Thyroid gland (tissue), 4 donors: ENCODE measurements around the gene LRRC53. TPM values are rescaled to one million over a fixed set of nuclear protein-coding genes. Genes with fewer than 3 reads are reported as not detected.

Source experiments
- DNase-seq, 2 donors: peaks; one replicate each; pipeline ENCODE4 v3.0.0-alpha.2; 2019
- H3K27ac ChIP-seq, 3 donors: fragments of 200-600 bp; sonication (generic); 1 replicate in 2 of 3; 2 replicates in 1 of 3; pipeline ENCODE4 v1.5.1; 2016 to 2019; ENCODE audit warnings: mild to moderate bottlenecking in 1 of 3, moderate library complexity in 1 of 3
- H3K27me3 ChIP-seq: fragments of 200-600 bp; sonication (generic); one replicate; pipeline ENCODE4 v1.5.1; 2019
- H3K36me3 ChIP-seq, 2 donors: fragments of 200-600 bp; sonication (generic); one replicate each; pipeline ENCODE4 v1.5.1; 2016 to 2019
- H3K4me1 ChIP-seq, 2 donors: fragments of 200-600 bp; sonication (generic); one replicate each; pipeline ENCODE4 v1.5.1; 2017 to 2019
- H3K4me3 ChIP-seq, 3 donors: fragments of 200-600 bp; sonication (generic); replicated peaks in 1 of 3; 1 replicate in 2 of 3; 2 replicates in 1 of 3; pipeline ENCODE4 v1.5.1; 2016; ENCODE audit warnings: mild to moderate bottlenecking in 1 of 3
- H3K9me3 ChIP-seq: fragments of 200-600 bp; sonication (generic); one replicate; pipeline ENCODE4 v1.5.1; 2017
- POLR2A ChIP-seq, 2 donors: fragments of 450-650 bp; IDR thresholded peaks; one replicate each; pipeline ENCODE4 v1.6.1; 2017; ENCODE audit warnings: antibody characterized with exemption in 2 of 2, mild to moderate bottlenecking in 2 of 2, moderate library complexity in 1 of 2
- WGBS, 2 donors: methylation state at CpG; one replicate each; pipeline ENCODE4 v1.1.5; 2017; 5-methylcytosine and 5-hydroxymethylcytosine counted together
- intact Hi-C: fragments of 100-400 bp; cut with DNase I; formaldehyde crosslinking; loops from one replicate; pipeline ENCODE4 v1.15.1; 2023
- total RNA-seq, 4 donors: library from RNA; depleted of rRNA; stranded (reverse); fragments of >200 nt; gene quantifications; one replicate each; pipeline ENCODE4 v1.2.3, GENCODE V29; 2016
- TF ChIP-seq, protein P1 (sequence below), 6 experiments: fragments of 200-600 bp in 3 of 6; fragments of 450-650 bp in 3 of 6; sonication (generic) in 3 of 6; IDR thresholded peaks; one replicate each; pipeline ENCODE4 v1.5.1; 2016 to 2019; ENCODE audit warnings: antibody characterized with exemption in 6 of 6, mild to moderate bottlenecking in 2 of 6, inconsistent platforms in 1 of 6, moderate library complexity in 1 of 6

LRRC53 gene
- total RNA-seq, 4 donors from 2014 or later = not detected

DNA sequence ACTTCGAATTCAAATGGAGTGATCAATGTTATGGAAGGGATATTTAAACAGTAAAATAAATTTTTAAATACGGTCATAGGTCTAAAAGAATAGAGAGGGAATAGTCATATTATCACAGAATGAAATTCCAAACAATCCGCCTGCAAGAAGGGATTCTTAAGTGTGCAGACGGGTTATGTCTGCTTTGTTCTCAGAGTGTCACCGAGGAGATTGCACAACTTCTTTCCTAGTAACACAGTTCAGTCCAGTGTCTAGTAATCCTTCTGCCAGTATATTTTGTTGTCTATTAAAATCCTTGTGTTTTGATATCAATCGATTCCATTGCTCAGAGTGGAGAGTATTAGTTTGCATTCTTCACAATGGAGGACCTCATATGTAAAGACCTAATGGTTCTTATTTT is 48.4 kb downstream of the LRRC53 start:
- Histone ChIP-seq H3K4me1 (no peaks in the 10 kb centered on the region), H3K27me3 (no peaks in the 10 kb centered on the region), H3K4me3 (no peak overlapping the region), H3K9me3 (no peaks in the 10 kb centered on the region), H3K36me3 (no peaks in the 10 kb centered on the region), H3K27ac (no peak overlapping the region)
- TF ChIP-seq POLR2A (IDR thresholded peaks at IDR 0.05) = no peak
- TF ChIP-seq, protein P1, sequence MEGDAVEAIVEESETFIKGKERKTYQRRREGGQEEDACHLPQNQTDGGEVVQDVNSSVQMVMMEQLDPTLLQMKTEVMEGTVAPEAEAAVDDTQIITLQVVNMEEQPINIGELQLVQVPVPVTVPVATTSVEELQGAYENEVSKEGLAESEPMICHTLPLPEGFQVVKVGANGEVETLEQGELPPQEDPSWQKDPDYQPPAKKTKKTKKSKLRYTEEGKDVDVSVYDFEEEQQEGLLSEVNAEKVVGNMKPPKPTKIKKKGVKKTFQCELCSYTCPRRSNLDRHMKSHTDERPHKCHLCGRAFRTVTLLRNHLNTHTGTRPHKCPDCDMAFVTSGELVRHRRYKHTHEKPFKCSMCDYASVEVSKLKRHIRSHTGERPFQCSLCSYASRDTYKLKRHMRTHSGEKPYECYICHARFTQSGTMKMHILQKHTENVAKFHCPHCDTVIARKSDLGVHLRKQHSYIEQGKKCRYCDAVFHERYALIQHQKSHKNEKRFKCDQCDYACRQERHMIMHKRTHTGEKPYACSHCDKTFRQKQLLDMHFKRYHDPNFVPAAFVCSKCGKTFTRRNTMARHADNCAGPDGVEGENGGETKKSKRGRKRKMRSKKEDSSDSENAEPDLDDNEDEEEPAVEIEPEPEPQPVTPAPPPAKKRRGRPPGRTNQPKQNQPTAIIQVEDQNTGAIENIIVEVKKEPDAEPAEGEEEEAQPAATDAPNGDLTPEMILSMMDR (IDR thresholded peaks at IDR 0.05) = no peak
- intact Hi-C loops = no loop called here
- 65 to 74% methylated on average over 6 of the region's 6 CpGs for WGBS, 2 donors
- DNase-seq = no peak

DNA sequence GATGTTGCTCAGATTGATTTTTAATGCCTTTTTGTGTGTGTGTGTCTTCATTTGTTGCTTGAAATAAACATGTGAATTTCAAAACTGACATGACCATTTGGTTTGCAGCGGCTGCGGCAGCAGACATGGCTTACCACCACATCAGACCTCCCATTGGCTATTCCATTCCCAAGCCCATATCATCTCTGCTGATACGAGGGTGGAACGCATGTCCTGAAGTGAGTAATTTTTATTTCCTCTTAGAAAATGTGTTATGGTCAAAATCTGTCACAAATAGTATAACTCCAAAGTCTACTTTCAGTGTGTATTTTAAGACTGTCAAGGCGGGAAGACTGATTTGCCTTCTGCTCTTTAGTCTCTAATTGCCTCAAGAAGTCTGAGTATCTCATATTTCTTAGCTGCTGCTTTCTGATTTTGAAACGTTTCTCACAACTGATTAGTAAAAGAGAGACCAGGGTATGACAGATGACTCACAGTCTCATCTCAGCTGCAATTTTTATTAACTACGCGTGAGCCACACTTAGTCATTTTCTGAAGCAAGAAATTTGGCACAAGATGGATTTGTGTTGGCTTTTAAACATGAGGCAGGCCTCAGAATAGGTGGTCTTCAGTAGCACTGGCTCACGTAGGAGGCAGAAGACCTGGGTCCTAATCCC is 49.0 kb downstream of the LRRC53 start:
- H3K36me3 ChIP-seq = no peaks in the 10 kb centered on the region
- no peak for TF ChIP-seq POLR2A (IDR thresholded peaks at IDR 0.05)
- TF ChIP-seq, protein P1 (IDR thresholded peaks at IDR 0.05) = no peak
- WGBS, 2 donors = 75 to 78% methylated on average over 9 of the region's 9 CpGs
- no peaks in the 10 kb centered on the region for H3K27me3 ChIP-seq
- DNase-seq = no peak
- no peaks in the 10 kb centered on the region for H3K9me3 ChIP-seq
- intact Hi-C loops = no loop called here
- H3K4me3 ChIP-seq = no peak overlapping the region
- no peak overlapping the region for H3K27ac ChIP-seq
- H3K4me1 ChIP-seq = no peaks in the 10 kb centered on the region

DNA sequence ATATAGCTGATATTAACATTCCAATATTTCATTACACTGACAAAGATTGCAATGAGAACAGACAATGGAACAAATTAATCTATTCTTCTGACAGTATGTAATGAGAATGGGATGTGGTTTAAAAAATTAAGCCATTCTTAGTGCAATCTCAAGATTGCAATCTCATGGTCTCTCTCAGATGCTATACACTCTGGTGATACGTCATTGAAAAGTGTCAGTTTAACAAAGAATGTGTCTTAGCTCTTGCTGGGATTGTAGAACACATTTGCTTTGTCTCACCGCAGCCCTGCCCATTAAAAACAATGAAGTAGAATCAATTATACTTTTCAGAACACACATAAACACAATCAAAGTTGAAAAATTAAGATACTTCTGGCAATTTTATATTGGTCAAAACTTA is 55.2 kb downstream of the LRRC53 start:
- Histone ChIP-seq H3K4me3 (no peak overlapping the region), H3K36me3 (no peaks in the 10 kb centered on the region), H3K27me3 (no peaks in the 10 kb centered on the region), H3K9me3 (no peaks in the 10 kb centered on the region), H3K27ac (no peak overlapping the region), H3K4me1 (no peaks in the 10 kb centered on the region)
- intact Hi-C loops = no loop called here
- WGBS, 2 donors = 87 to 93% methylated on average over 2 of the region's 2 CpGs
- TF ChIP-seq POLR2A (IDR thresholded peaks at IDR 0.05) = no peak
- TF ChIP-seq, protein P1 (IDR thresholded peaks at IDR 0.05) = no peak
- no peak for DNase-seq

DNA sequence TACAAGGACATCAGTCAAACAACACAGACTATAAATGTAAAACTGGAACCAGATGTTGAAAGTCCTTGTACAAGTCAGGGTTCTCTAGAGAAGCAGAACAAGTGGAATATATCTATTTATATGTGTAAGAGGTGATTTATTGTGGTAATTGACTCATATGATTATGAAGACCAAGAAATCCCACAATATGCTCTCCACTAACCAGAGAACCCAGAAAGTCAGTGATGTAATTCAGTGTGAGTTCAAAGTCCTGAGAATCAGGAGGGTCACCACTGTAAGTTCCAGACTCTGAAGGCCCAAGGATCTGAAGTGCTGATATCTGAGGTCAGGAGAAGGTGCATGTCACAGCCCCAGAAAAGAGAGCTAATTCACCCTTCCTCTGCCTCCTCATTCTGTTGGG is 57.0 kb downstream of the LRRC53 start:
- Histone ChIP-seq H3K27me3 (no peaks in the 10 kb centered on the region), H3K9me3 (no peaks in the 10 kb centered on the region), H3K4me3 (no peak overlapping the region), H3K4me1 (no peaks in the 10 kb centered on the region), H3K27ac (no peak overlapping the region), H3K36me3 (no peaks in the 10 kb centered on the region)
- TF ChIP-seq, protein P1 (IDR thresholded peaks at IDR 0.05) = no peak
- no peak for TF ChIP-seq POLR2A (IDR thresholded peaks at IDR 0.05)
- no peak for DNase-seq
- intact Hi-C loops = no loop called here

DNA sequence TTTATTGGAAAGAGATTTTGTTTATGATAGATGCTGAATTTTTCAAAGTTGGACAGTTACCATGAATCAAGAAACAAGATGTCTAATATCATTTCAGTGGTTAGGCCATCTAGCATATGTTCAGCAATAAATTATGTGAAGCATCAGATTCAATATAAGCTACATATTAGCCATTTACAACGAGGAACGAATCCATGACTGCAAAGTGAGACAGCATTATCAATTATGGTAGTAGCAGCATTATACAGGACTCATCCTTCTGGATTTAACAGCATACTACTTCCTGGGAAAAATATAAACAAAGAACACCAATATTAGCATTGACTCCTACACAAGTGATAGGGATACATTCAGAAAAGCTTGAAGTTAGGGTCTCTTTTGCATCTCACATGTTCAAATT is 59.1 kb downstream of the LRRC53 start:
- TF ChIP-seq, protein P1 (IDR thresholded peaks at IDR 0.05) = no peak
- TF ChIP-seq POLR2A (IDR thresholded peaks at IDR 0.05) = no peak
- H3K4me1 ChIP-seq = no peaks in the 10 kb centered on the region
- H3K36me3 ChIP-seq = no peaks in the 10 kb centered on the region
- 86 to 89% methylated on average over 2 of the region's 2 CpGs for WGBS, 2 donors
- no peak for DNase-seq
- H3K9me3 ChIP-seq = no peaks in the 10 kb centered on the region
- H3K27ac ChIP-seq = no peak overlapping the region
- H3K4me3 ChIP-seq = no peak overlapping the region
- intact Hi-C loops = no loop called here
- no peaks in the 10 kb centered on the region for H3K27me3 ChIP-seq
